ENCODE measurements around the gene DAGLA.

DAGLA gene

DNA sequence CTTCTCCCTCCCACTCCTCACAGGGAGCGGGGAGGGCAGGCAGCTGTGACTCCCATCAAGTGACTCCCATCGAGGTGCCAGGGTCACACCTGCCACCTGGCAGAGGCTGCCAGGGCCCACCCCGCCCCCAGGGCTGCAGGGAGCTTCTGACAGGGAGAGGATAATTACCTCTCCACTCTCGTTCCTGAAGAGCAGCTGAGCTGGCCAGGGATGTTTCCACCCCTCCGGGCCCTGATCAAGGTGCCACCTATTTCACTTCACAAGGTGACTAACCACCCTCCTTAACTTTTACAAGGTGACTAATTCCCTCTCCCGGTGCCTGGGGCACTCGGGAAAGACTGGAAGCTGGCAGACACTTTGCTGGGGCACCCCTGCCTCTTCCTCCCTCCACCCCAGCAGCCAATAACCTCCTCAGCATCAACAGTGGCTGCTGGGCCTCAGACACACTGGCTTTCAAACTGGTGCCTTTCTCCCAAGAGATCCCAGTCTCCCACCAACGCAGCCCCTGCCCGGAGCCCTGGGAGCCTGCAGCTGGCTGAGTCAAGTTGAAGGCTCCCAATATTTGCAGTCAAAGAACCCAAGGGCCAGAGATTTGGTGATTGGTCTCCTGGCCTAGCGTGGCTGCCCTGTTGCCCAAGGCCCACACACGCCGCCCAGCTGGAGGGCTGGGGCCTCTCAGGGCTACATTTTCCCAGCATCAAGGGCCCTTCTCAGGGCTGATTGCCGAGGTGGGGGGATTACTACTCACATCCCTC, 50.2 kb downstream of the DAGLA start:
- DNase-seq (ENCODE audit: low read depth): no peak

DNA sequence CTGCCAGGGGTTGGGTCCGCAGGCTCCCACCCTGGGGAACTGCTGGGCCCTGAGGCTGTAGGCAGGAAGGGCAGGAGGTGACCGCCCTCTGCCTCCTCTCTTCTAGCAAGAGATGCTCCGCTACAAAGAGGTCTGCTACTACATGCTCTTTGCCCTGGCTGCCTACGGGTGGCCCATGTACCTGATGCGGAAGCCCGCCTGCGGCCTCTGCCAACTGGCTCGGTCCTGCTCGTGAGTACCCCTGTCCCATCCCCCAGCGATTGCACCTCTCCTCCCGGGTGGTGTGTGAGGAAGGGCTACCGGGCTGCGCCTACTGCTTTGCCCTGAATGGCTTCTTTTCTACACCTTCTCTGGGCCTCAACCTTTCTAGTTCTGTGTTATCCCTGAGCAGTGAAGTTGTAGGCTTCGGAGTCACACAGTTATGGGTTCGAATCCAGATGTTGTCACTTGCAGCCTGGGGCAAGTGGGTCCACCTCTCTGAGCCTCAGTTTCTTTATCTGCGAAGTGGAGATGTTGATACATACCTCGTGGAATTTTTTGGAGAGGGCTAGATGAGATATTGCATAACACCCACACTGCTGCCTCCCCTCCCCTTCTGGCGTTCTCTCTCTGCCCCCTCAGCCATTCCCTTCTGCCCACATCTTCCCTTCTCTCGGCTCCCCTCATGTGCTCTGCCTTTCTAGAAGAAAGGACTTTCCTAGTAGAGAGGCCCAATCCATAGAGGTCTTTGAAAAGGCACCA, 51.2 kb downstream of the DAGLA start:
- no peak for DNase-seq (ENCODE audit: low read depth)

- no peak for DNase-seq (ENCODE audit: low read depth)
Observed at GRCh38 chr11:61731952-61732675, 51.9 kb downstream of the DAGLA start.

DNA sequence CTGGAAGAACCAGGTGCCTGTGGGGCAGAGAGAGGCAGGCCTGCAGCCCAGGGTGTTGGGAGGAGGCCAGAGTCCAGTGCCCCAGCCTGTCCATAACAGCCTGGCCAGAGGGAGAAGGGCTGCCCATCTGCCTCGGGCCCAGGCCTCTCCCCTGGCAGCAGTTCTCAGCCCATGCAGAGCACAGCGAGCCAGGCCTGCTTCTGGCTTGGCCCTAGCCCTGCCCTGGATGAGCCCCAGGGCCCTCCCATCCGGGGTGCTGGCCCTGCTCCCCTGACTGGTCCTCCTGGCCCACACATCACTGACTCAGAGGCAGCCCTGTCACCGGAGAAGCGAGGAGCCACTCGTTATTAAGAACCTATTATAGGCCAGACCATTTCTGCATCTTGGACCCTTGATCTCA, 52.5 kb downstream of the DAGLA start:
- DNase-seq (ENCODE audit: low read depth): peak; percentile 36

DNA sequence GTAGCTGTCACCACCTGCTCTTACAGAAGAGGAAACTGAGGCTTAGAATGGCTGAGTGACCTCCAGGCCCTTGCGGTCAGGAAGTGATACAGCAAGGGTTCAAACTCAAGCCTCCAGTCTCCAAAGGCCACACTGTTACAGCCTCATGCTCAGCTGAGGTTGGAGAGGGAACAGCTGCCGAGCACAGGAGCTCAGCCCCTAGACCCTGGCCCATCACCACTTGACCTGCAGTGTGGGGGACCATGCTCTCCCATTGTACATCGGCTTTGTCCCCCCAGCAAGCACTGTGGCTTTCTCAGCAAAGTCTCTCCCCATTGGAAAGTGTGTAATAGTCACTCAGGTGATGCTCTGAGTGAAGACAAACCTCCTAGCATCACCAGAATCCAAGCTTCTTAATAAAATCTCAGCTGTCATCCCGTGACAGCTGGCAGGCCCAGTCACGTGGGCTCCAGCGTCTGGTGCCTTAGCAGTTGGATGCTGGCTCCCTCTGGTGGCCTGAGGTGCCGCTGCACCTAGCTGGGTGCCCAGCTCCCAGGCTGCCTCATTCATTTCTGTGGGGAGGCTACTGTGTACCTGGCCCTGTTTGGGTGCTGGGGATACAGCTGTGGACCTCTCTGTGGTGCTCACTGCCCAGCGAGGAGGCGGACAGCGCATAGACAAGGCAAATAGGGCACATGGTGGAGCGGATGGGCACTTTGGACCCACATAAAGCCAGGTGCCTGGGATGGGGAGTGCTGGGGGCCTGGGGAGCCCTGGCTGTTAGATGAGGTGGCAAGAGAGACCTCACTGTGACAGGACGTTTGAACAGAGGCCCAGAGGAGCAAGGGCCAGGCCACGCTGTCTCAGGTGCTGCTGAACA, 53.2 kb downstream of the DAGLA start:
- DNase-seq (ENCODE audit: low read depth): peak; percentile 78

DNA sequence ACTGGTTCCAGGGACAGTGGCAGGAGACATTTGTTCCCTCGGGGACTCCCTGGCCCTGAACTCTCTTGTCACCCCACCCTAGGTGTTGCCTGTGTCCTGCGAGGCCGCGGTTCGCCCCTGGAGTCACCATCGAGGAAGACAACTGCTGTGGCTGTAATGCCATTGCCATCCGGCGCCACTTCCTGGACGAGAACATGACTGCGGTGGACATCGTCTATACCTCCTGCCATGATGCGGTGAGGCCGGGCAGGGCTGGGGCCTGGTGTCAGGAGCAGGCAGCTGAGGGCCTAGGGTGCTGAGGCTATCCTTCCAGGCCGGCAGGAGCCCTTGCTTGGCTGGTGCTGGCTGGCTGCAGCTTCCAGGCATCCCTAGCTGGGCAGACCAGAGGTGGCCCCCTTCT, 54.6 kb downstream of the DAGLA start:
- DNase-seq (ENCODE audit: low read depth): no peak

GRCh38 chr11:61735391-61735790, 55.2 kb downstream of the DAGLA start:
- DNase-seq (ENCODE audit: low read depth): no peak

DNA sequence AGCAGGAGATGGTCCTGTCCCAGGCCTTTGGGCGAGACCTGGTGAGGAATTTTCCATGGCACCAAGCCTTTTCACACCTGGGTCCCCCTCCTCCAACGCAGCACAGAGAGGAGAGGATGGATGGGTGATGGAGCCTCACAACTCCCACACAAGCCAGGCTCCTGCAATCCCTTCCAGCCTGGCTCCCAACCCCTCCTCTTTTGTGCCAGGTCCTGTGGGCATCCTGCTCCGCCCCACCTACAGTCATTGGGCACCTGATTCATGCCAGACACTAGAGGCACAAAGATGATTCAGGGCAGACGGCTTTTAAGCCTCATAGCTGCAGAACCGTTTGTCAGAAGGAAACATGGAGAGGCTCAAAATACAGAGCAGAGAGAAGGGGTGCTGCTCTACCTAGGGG, 56.1 kb downstream of the DAGLA start:
- no peak for DNase-seq (ENCODE audit: low read depth)

DNA sequence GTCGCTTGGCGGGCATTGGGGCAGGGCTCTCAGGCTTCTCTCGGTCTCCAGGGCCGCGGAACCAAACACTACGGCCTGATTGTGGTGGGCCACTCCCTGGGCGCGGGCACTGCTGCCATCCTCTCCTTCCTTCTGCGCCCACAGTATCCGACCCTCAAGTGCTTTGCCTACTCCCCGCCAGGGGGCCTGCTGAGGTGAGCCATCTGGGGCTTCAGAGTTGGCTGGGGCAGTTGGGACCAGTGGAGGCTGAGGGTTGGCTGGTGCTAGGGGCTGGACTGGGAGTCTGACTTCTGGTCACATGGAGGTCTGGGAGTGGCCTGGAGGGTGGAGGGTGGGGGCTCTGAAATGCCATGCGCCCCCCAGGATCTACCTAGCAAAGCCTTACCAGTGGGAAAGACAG, 56.9 kb downstream of the DAGLA start:
- DNase-seq (ENCODE audit: low read depth): no peak

- DNase-seq (ENCODE audit: low read depth): no peak
Observed at GRCh38 chr11:61737636-61738386, 57.6 kb downstream of the DAGLA start.

GRCh38 chr11:61738776-61739175, 58.6 kb downstream of the DAGLA start:
- DNase-seq (ENCODE audit: low read depth): no peak

GRCh38 chr11:61739413-61739812, 59.2 kb downstream of the DAGLA start:
- no peak for DNase-seq (ENCODE audit: low read depth)

DNA sequence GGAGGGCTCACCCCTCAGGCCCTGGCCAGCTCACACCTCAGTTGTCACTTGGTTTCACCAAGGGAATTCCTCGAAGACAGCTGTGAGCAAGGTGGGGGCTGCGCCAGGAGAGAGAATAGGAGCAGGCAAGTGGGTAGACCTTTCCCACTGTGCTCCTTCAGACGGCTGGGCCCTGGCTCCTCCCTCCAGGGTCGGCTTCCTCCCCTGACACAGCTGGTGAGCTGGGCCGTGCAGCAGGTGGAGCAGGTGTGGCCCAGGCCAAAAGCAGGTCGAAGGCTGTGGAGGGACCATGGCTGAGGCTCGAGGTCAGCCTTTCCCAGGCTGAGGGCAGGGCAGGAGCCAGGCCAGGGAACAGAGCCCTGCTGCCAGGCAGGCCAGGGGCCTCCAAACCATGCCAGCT, 59.8 kb downstream of the DAGLA start:
- DNase-seq (ENCODE audit: low read depth): no peak

DNA sequence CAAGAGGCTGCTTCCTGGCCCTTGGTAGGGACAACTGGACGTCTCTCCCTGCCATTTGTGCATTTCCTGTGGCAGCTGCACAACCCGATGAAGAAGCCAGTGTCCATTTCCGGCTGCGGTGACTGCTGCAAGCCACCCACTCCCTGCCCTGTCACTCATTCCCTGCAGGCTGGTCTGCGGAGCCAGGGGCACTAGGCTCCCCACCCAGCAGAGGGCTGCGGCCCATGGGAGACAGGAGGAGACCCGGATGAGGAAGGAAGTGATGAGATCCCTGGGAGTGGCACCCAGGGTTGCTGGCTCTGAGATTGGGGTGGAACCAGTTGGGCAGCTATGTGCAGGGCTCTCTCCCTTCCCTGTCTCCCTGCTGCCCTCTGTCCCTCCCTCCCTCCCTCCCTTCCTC, 62.2 kb downstream of the DAGLA start:
- DNase-seq (ENCODE audit: low read depth): no peak

GRCh38 chr11:61743486-61744095, 63.4 kb downstream of the DAGLA start:
- no peak for DNase-seq (ENCODE audit: low read depth)

GRCh38 chr11:61744181-61744580, 64.0 kb downstream of the DAGLA start:
- DNase-seq (ENCODE audit: low read depth): peak; percentile 17

DNA sequence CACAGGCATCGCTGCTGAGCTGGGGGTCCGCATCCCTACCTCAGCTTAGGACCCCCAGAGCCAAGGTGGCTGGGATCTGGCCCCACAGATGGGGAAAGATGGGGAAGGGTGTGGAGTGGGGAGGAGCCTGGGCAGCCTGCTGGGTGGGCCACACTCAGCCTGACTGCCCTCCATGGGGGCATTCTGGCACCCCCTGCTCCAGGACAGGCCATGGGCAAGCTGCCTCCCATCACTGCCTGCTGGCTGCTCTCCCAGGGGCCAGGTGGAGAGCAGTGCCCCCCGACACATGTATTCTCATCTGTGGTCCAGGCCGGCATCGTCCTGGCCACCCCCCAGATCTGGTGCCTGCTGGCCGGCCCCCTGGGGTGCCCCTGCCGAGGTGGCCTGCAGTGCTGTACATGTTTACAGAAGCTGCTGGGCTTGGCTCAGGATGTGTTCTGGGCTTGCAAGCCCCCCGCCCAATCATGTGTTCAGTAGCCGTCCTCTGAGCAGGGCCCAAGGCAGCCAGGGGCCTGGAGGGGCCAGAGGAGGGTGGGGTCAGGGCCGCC, 64.5 kb downstream of the DAGLA start:
- no peak for DNase-seq (ENCODE audit: low read depth)

DNA sequence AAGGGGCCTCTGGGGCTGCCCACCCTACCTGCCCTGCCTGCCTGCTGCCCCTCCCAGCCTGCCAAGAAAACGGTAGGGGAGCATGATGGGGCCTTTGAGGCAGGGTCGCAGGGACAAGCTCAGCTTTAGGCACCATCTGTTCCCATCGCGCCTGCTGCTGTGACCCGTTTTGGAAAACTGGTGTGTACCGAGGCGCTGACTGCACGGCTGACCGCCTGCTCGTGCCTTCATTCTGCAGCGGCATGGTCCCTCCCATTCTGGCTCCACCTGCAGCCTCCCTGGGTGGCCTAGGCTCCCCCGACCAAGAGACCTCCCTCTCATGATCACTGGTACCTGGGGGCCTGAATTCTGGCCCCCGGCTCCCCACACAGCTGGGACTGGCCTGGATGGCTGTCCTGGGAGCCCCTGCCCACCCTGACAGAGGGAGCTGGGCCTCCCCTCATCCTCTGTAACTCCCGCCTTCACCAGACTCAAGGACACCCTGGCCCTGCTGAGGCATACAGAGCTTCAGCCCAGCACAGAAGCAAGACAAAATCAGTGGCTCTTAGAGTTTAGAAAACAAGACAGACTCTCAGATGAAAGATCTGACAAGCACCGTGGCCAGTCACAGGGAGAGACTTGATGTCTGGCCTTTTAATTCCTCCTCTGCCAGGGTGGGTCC, 65.7 kb downstream of the DAGLA start:
- DNase-seq (ENCODE audit: low read depth): no peak

DNA sequence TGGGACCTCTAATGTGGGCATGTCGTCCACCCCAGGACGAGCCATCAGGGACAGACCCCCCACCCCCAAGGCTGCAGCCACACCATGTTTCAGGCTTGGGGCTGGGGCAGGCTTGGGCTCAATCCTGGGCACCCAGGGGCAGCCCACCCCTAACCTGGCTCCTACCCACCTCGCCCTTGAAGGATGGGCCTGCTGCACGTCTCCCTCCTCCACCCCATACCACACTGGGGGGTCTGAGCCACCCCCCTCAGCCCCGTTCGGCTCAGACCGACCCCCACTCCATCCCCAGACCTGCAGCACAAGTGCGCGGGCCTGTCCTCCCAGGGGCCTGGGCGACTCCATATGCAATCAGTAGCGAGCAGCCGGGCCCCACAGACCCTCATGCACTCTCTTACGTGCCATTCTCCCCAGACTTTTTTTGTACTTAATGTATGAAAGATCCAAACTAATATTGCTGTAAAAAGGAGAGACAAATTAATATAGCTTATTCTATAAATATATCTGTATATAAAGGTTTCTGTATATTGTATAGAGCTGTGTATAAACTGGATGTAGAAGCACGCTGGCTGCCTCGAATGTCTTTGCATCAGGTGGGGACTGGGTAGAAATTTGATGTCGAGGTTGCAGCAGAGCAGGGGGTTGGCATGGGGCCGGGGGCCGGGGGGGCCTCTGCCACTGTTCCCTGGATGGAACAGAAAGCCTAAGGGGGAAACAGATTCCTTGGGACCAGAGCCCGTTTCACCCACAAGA, 66.4 kb downstream of the DAGLA start:
- no peak for DNase-seq (ENCODE audit: low read depth)

Measured in iris pigment epithelial cell (primary cell).